Activated CD4-positive, alpha-beta memory T cell treated with anti-CD3 and anti-CD28 coated beads for 36 hours (primary cell): ENCODE results near the gene HECTD1. TPM values are rescaled to one million over a fixed set of nuclear protein-coding genes. Genes with fewer than 3 reads are reported as not detected.
"Not testable (repeated sequence)": the region's sequence is repeated elsewhere in the genome, so short reads cannot be mapped to it uniquely, and the experiment has no call there.

Experiments
- CTCF ChIA-PET: fragments of 350-600 bp; sonication (Branson Sonifier 250); formaldehyde crosslinking; loops from one replicate; lab custom pipeline; 2021; ENCODE audit warnings: antibody characterized with exemption, inconsistent platforms; lab: Charles Lee
- POLR2A ChIA-PET: fragments of 350-600 bp; sonication (Branson Sonifier 250); formaldehyde crosslinking; loops from one replicate; lab custom pipeline; 2021; ENCODE audit warnings: antibody characterized with exemption; lab: Charles Lee
- DNase-seq: peaks from one replicate; pipeline ENCODE4 v3.0.0-alpha.2; 2020
- H3K27ac Mint-ChIP-seq: one replicate; pipeline ENCODE4 v1.8.0; 2021; ENCODE audit warnings: mixed read lengths
- H3K27me3 Mint-ChIP-seq: one replicate; pipeline ENCODE4 v1.8.0; 2021; ENCODE audit warnings: mixed read lengths
- H3K36me3 Mint-ChIP-seq: one replicate; pipeline ENCODE4 v1.8.0; 2021; ENCODE audit warnings: mixed read lengths
- H3K4me1 Mint-ChIP-seq: one replicate; pipeline ENCODE4 v1.8.0; 2021; ENCODE audit warnings: low read depth, mixed read lengths
- H3K4me3 Mint-ChIP-seq: one replicate; pipeline ENCODE4 v1.8.0; 2021; ENCODE audit warnings: mild to moderate bottlenecking, mixed read lengths
- H3K9me3 Mint-ChIP-seq: one replicate; pipeline ENCODE4 v1.8.0; 2021; ENCODE audit warnings: mixed read lengths
- intact Hi-C: fragments of 100-400 bp; cut with micrococcal nuclease; formaldehyde crosslinking; loops from one replicate; pipeline ENCODE4 v1.15.1; 2023
- total RNA-seq, 2 experiments: library from RNA; stranded (reverse); gene quantifications; one replicate each; pipeline ENCODE4 v1.2.3, GENCODE V29; 2021

HECTD1 gene
- total RNA-seq, 2 experiments from 2014 or later, result 84.9 to 88.1 TPM

DNA sequence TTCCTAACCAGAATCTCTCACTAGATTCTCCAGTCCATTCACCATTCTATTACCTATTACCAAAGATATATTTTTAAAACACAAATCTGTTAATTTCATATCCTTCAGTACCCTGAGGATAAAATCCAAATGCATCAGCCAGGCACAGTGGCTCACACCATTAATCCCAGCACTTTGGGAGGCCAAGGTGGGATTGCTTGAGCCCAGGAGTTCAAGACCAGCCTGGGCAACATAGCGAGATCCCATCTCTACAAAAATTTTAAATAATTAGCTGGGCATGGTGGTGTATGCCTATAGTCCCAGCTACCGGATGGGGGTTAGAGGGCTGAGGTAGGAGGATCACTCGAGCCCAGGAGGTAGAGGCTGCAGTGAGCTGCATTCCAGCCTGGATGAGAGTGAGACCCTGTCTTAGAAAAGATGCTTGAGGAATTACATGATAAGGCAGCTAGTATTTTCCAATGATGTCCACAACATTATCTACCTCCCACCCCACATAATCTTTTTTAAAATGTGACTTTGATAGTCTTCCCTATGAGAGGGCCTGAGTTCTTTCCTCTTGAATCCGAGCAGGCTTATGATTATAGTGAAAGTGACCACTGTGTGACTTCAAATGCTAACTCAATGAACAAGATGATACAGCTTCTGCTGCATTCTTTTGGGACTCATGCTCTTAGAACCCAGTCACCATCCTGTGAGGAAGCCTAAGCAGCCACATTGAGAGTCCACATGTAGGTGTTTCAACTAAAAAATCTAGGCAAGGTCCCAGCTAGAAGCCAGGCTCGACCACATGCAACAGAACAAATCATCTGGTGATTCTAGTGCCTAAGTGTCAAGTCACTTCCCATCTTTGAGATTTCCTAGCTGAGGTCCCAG, 18.0 kb downstream of the HECTD1 start:
- intact Hi-C loops, result loop anchor here (5.0 kb wide), 1 partner anchor 62 kb away; no protein-coding TSS in a partner anchor
- no peaks in the 10 kb centered on the region for H3K9me3 Mint-ChIP-seq
- H3K4me1 Mint-ChIP-seq, result peaks cover 25% of the 10 kb centered on the region
- no peak overlapping the region for H3K27ac Mint-ChIP-seq
- H3K27me3 Mint-ChIP-seq, result no peaks in the 10 kb centered on the region
- H3K36me3 Mint-ChIP-seq, result peaks cover 11% of the 10 kb centered on the region
- POLR2A ChIA-PET, result no interaction called here
- DNase-seq, result no peak
- CTCF ChIA-PET, result no interaction called here
- H3K4me3 Mint-ChIP-seq, result no peak overlapping the region

DNA sequence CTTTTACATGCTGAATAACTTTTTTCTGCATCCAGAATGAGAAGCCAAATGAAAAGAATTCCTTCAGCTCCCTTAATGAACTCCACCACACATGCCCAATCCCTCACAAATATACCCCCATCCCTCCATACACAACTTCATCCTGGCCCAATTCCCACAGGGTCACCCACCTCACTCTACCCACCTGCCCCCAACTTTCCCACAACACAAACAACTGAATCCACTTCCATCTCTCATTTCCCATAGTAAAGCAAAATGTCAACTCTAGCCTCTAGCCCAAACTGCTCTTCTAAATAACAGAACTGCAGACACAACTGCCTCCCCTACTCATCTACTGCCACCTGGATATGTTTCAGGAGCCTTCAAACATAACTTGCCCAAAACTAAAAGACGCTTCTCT, 18.8 kb downstream of the HECTD1 start:
- intact Hi-C loops, result no loop called here
- no peak for DNase-seq
- H3K36me3 Mint-ChIP-seq, result peaks cover 11% of the 10 kb centered on the region

DNA sequence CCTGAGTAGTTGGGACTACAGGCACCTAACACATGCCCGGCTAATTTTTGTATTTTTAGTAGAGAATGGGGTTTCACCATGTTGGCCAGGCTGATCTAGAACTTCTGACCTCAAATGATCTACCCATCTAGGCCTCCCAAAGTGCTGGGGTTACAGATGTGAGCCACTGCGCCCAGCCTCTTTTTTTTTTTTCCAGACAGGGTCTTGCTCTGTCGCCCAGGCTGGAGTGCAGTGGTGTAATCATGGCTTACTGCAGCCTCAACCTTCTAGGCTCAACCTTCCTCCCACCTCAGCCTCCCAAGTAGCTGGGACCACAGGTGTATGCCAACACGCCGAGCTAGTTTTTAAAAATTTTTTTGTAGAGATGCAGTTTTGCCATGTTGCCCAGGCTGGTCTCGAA, 25.6 kb downstream of the HECTD1 start:
- intact Hi-C loops, H3K4me3 Mint-ChIP-seq, H3K27me3 Mint-ChIP-seq, H3K9me3 Mint-ChIP-seq, CTCF ChIA-PET, H3K27ac Mint-ChIP-seq, POLR2A ChIA-PET, DNase-seq, H3K4me1 Mint-ChIP-seq: not testable (repeated sequence)
- H3K36me3 Mint-ChIP-seq, result peaks cover 10% of the 10 kb centered on the region

More for the DNA sequence above, 18.8 kb downstream of the HECTD1 start:
- Mint-ChIP-seq H3K4me1 (peaks cover 19% of the 10 kb centered on the region), H3K9me3 (no peaks in the 10 kb centered on the region), H3K4me3 (no peak overlapping the region), H3K27ac (no peak overlapping the region), H3K27me3 (no peaks in the 10 kb centered on the region)
- ChIA-PET POLR2A (no interaction called here), CTCF (no interaction called here)

DNA sequence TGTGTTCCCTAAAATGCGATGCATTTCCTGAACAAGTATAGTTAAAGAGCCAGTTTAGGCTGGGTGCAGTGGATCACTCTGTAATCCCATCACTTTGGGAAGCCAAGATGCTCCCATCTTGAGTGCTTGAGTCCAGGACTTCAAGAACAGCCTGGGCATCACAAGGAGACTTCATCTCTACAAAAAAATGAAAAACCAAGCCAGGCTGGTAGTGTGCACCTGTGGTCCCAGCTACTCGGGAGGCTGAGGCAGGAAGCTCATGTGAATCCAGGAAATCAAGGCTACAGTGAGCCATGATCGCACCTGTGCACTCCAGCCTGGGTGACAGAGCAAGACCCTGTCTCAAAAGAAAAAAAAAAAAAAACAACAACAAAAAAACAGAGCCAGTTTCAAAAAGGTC, 26.3 kb downstream of the HECTD1 start:
- intact Hi-C loops, result no loop called here
- ChIA-PET CTCF (no interaction called here), POLR2A (no interaction called here)
- H3K36me3 Mint-ChIP-seq, result peaks cover 12% of the 10 kb centered on the region
- peaks cover 5% of the 10 kb centered on the region for H3K4me1 Mint-ChIP-seq
- DNase-seq, result no peak
- H3K9me3 Mint-ChIP-seq, result no peaks in the 10 kb centered on the region
- H3K4me3 Mint-ChIP-seq, result no peak overlapping the region
- no peak overlapping the region for H3K27ac Mint-ChIP-seq
- no peaks in the 10 kb centered on the region for H3K27me3 Mint-ChIP-seq

DNA sequence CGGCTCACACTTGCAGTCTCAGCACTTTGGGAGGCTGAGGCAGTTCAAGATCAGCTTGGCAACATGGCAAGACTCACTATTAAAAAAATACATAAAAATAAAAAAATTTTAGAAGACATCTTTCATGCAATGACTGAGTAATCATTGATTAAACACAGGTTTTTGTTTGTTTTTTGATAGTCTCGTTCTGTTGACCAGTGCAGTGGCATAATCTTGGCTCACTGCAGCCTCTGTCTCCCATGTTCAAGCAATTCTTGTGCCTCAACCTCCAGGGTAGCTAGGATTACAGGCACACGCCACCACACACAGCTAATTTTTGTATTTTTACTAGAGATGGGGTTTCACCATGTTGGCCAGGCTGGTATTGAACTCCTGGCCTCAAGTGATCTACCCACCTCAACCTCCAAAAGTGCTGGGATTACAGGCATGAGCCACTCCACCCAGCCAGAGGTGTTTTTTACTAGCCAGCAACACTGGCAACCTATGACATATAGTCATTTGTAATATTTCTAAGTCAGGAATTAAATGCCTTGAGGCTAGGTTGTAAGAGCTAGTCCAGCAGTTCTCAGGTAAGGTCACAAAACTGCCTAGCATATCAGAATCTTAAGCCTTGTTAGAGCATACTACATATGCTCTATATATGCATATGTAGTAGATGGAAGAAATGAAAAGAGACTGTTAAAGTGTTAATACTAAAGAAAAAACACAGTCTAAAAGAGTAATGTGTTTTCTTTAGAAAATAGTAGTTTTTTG, 27.1 kb downstream of the HECTD1 start:
- intact Hi-C loops, result no loop called here
- ChIA-PET POLR2A (no interaction called here), CTCF (interaction anchor here (1.4 kb wide), 1 partner anchor 10 kb away, joined by 3 read pairs; no protein-coding TSS in a partner anchor)
- Mint-ChIP-seq H3K9me3 (no peaks in the 10 kb centered on the region), H3K36me3 (peaks cover 7% of the 10 kb centered on the region), H3K4me3 (no peak overlapping the region), H3K4me1 (no peaks in the 10 kb centered on the region), H3K27ac (no peak overlapping the region), H3K27me3 (no peaks in the 10 kb centered on the region)
- no peak for DNase-seq

DNA sequence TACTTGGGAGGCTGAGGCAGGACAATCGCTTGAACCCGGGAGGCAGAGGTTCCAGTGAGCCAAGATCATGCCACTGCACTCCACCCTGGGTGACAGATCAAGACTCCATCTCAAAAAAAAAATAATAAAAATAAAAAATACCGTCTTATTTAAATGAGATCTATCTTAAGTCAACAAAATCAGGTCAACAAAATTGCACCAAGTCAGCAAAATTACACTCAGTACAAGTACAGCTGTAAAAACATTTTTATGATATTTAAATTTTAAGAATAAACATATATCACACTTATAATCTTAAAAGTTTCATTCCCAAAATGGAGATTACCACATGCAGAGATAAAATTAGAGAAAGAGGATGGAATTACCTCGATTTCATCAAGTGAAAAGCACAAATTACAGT, 33.2 kb downstream of the HECTD1 start:
- intact Hi-C loops, result no loop called here
- no peak overlapping the region for H3K27ac Mint-ChIP-seq

DNA sequence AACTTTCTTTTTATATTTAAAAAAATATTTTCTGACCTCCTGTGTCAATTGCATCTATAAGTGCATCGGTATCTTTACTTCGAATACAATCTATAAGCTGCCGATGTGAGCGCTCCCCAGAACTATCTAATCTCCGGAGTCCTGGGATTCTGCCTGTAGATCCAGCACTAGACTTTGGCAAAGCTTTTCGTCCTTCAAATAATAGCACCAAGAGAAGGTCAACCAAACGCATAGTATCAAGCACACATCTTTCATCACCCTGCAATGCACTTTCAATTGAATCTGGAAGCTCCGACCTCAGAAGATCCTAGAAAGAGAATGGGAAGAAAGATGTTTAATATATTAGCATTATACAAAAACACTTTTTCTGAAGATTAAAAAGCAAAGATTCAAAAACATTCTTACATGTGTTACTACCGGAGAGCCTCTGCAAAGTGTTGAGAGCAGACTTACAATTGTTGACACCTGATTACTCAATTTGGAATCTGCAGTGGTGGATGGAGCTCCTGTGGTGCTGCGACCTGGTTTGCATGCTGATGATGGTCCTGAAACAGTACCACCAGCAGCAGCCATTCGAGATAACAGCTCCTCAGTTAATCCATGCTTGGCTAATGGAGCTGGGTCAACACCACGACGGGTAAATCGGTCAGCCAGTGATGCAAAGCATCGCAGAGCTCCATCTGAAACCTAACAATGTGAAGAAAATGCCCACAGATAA, 34.3 kb downstream of the HECTD1 start:
- no peak for DNase-seq
- POLR2A ChIA-PET, result no interaction called here
- Mint-ChIP-seq H3K27me3 (no peaks in the 10 kb centered on the region), H3K27ac (no peak overlapping the region), H3K4me3 (no peak overlapping the region), H3K4me1 (peaks cover 2% of the 10 kb centered on the region), H3K9me3 (no peaks in the 10 kb centered on the region), H3K36me3 (peaks cover 30% of the 10 kb centered on the region)
- CTCF ChIA-PET, result interaction anchor here (0.8 kb wide), 1 partner anchor 16 kb away, joined by 3 read pairs; no protein-coding TSS in a partner anchor
- intact Hi-C loops, result no loop called here

More for the DNA sequence above, 33.2 kb downstream of the HECTD1 start:
- Mint-ChIP-seq H3K36me3 (peaks cover 28% of the 10 kb centered on the region), H3K4me1 (peaks cover 2% of the 10 kb centered on the region), H3K9me3 (no peaks in the 10 kb centered on the region), H3K27me3 (no peaks in the 10 kb centered on the region), H3K4me3 (no peak overlapping the region)
- ChIA-PET POLR2A (no interaction called here), CTCF (no interaction called here)
- DNase-seq, result no peak

DNA sequence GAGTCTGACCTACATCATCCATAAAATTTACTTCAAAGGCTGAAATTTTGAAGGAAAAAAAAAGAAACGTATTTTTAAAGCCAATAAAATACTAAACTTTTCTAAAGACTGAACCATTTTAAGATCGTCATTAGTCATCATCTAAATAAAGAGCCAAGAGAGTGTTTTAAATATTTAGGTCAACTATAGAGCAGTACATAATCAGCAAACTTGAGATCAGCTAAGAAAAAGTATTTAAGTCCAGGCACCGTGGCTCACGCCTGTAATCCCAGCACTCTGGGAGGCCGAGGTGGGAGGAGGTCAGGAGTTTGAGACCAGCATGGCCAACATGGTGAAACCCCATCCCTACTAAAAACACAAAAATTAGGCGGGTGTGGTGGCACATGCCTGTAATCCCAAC, 35.5 kb downstream of the HECTD1 start:
- no peaks in the 10 kb centered on the region for H3K9me3 Mint-ChIP-seq
- no peak overlapping the region for H3K27ac Mint-ChIP-seq
- no peak for DNase-seq
- intact Hi-C loops, result no loop called here
- no peak overlapping the region for H3K4me3 Mint-ChIP-seq
- ChIA-PET POLR2A (no interaction called here), CTCF (no interaction called here)
- no peaks in the 10 kb centered on the region for H3K27me3 Mint-ChIP-seq
- H3K4me1 Mint-ChIP-seq, result peaks cover 2% of the 10 kb centered on the region
- H3K36me3 Mint-ChIP-seq, result peaks cover 34% of the 10 kb centered on the region

DNA sequence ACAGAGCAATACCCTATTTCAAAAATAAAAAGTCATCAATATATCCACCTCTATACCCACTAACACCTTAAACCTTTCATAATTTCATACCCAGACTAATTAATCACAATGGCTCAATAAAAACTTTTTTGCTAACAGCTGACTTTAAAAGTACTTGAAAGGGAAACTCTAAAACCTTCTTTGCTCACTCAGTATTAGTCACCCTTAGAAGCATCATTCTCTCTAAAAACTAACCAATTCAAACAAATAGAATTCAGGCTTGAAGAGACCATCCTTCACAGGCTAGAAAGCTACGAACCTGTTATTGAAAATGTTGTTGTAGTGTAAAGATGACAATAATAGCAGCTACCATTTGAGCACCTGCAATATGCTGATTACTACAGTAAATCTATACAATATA, 37.2 kb downstream of the HECTD1 start:
- intact Hi-C loops, result no loop called here
- Mint-ChIP-seq H3K36me3 (peaks cover 34% of the 10 kb centered on the region), H3K9me3 (no peaks in the 10 kb centered on the region), H3K4me3 (no peak overlapping the region), H3K4me1 (peaks cover 2% of the 10 kb centered on the region), H3K27me3 (no peaks in the 10 kb centered on the region), H3K27ac (no peak overlapping the region)
- no peak for DNase-seq
- ChIA-PET CTCF (interaction anchor here (1.3 kb wide), 1 partner anchor 9 kb away, joined by 3 read pairs; no protein-coding TSS in a partner anchor), POLR2A (interaction anchor here (0.8 kb wide), 1 partner anchor 138 kb away, joined by 3 read pairs; no protein-coding TSS in a partner anchor)

DNA sequence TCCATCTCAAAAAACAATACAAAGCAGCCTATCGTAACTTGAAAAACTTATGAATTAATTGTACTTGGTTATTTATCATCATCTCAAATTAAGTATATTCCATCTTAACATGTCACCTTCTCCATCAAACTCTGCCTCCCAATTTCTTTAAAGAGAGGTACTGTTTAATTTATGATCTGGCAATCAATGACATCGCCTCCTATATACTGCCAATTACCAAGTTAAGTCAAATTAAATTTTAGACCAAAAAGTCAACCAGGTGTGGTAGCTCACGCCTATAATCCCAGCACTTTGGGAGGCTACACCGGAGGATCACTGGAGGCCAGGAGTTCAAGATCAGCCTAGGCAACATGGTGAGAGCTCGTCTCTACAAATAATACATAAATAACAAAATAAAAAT, 37.7 kb downstream of the HECTD1 start:
- intact Hi-C loops, result no loop called here
- H3K27ac Mint-ChIP-seq, result no peak overlapping the region
- ChIA-PET CTCF (interaction anchor here (1.3 kb wide), 1 partner anchor 10 kb away, joined by 3 read pairs; no protein-coding TSS in a partner anchor), POLR2A (no interaction called here)
- no peak overlapping the region for H3K4me3 Mint-ChIP-seq
- H3K4me1 Mint-ChIP-seq, result peaks cover 2% of the 10 kb centered on the region
- DNase-seq, result no peak
- peaks cover 37% of the 10 kb centered on the region for H3K36me3 Mint-ChIP-seq
- H3K9me3 Mint-ChIP-seq, result no peaks in the 10 kb centered on the region
- H3K27me3 Mint-ChIP-seq, result no peaks in the 10 kb centered on the region

DNA sequence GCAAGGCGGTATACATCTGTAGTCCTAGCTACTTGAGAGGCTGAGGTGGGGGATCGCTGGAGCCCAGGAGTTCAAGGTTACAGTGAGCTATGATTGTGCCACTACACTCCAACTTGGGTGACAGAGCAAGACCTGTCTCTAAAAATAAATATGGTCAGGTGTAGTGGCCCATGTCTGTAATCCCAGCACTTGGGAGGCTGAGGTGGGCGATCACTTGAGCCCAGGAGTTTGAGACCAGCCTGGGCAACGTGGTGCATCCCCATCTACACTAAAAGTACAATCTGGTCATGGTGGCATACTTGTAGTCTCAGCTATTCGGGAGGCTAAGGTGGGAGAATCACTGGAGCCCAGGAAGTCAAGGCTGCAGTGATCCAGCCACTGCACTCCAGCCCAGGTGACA, 40.6 kb downstream of the HECTD1 start:
- DNase-seq, result no peak
- no peaks in the 10 kb centered on the region for H3K9me3 Mint-ChIP-seq
- no peaks in the 10 kb centered on the region for H3K27me3 Mint-ChIP-seq
- H3K4me1 Mint-ChIP-seq, result peaks cover 2% of the 10 kb centered on the region
- ChIA-PET POLR2A (no interaction called here), CTCF (no interaction called here)
- peaks cover 27% of the 10 kb centered on the region for H3K36me3 Mint-ChIP-seq
- intact Hi-C loops, result no loop called here
- H3K27ac Mint-ChIP-seq, result no peak overlapping the region
- H3K4me3 Mint-ChIP-seq, result no peak overlapping the region

DNA sequence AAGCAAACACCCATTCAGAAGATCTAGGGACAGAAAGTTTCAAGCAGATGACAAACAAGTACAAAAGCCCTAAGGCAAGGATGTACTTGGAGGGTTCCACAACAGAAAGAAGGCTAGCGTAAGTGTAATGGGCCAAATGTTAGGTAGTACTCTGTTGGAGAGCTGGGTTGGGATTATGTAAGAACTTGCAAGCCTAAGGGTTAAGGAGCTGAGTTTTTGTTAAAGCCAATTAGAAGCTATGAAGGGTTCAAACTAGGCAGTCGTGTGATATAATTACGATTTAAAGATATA, 41.4 kb downstream of the HECTD1 start:
- intact Hi-C loops, result no loop called here
- DNase-seq, result no peak

More for the DNA sequence above, 41.4 kb downstream of the HECTD1 start:
- Mint-ChIP-seq H3K4me1 (peaks cover 2% of the 10 kb centered on the region), H3K36me3 (peaks cover 27% of the 10 kb centered on the region), H3K9me3 (no peaks in the 10 kb centered on the region), H3K27me3 (no peaks in the 10 kb centered on the region), H3K27ac (no peak overlapping the region), H3K4me3 (no peak overlapping the region)
- CTCF ChIA-PET, result interaction anchor here (0.7 kb wide), 1 partner anchor 266 kb away, joined by 3 read pairs; no protein-coding TSS in a partner anchor
- POLR2A ChIA-PET, result no interaction called here
